Measurements from ENCODE around the gene NTSR1. TPM values are rescaled to one million over a fixed set of nuclear protein-coding genes. Genes with fewer than 3 reads are reported as not detected.

NTSR1 gene
- total RNA-seq: under 1 TPM in 2 of 4 donors, not detected in 2; 0.04 to 0.13 TPM

DNA sequence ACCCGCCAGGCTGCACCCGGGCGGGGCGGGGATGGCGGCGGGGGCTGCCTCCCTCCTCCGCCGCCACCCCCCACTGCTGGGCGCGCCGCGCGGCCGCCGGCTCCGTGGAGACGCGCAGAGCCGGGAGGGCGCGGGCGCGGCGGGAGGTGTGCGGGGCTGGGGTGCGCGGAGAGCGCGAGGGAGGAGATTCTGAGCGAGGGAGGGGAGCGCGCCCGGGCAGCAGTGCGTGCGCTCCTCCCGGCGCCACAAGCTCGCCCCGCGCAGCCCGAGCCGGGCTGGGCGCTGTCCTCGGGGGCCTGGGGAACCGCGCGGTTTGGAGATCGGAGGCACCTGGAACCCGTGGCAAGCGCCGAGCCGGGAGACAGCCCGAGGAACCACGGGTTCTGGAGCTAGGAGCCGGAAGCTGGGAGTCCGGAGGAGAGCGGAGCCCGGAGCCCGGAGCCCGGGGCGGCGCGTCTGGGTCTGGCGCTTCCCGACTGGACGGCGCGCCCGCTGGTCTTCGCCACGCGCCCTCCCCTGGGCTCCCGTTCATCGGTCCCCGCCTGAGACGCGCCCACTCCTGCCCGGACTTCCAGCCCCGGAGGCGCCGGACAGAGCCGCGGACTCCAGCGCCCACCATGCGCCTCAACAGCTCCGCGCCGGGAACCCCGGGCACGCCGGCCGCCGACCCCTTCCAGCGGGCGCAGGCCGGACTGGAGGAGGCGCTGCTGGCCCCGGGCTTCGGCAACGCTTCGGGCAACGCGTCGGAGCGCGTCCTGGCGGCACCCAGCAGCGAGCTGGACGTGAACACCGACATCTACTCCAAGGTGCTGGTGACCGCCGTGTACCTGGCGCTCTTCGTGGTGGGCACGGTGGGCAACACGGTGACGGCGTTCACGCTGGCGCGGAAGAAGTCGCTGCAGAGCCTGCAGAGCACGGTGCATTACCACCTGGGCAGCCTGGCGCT is at the start of gene NTSR1:
Gene NTSR1, plus strand, starts transcription at position 246 of the 946 bp plus-strand sequence. Its CDS starts 372 bp downstream, at position 618.
- ATAC-seq (no peak), DNase-seq (no peak)
- no peak within 1 kb of the TSS for H3K27ac ChIP-seq
- H3K9me3 ChIP-seq: no peaks in the 10 kb centered on the region
- intact Hi-C loops (cut with DNase I; ENCODE audit: low total_unique reads): no loop called here
- TF ChIP-seq POLR2A (IDR thresholded peaks at IDR 0.05) (no peak), CTCF (IDR thresholded peaks at IDR 0.05 in 4 of 5, conservative IDR thresholded peaks at IDR 0.05 in 1 of 5) (no peak)
- H3K4me1 ChIP-seq: no peaks in the 10 kb centered on the region
- H3K4me3 ChIP-seq: no peak within 1 kb of the TSS
- H3K36me3 ChIP-seq: no peaks in the 10 kb centered on the region
- H3K27me3 ChIP-seq: peaks cover 51 to 56% (median 53%) of the 10 kb centered on the region in 3 donors
- in situ Hi-C loops (cut with MboI; ENCODE audit: low sequenced_read_pairs in 4 of 4): no loop called here

DNA sequence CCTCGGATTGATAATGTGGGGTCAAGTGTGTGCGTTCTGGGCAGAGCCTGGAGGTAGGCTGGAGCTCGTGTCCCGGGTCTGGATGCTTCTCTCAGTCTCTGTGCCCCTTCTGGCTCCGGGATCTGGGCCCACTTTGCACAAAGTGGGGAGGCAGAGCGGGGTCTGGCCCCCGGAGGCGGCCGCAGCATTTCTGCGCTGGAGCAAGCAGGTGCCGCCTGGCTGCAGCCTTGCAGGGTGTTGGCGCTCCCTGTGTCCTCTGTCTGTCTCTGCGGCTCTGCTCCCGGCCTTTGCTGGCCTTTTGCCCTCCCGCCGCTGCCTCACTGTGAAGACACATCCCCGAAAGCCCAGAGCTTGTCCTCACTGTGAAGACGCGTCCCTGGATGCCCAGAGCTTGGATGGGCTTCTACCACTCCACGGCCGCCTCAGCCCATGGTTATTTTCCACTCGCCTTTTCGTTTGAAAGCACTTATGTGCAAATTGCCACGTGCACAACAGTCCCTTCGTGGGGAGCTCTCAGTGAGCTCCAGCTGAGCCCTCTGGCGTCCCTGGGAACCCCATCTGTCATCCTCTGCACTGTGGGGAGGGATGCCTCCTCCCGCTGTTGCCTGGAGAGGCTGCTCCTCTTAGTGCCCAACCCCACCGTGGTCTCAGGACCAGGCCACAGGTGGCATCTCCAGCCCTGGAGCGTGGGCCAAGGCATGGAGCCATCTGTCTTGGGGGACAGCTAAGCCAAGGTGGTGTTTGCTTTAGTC is 49.0 kb upstream of the NTSR1 start:
- intact Hi-C loops (cut with DNase I; ENCODE audit: low total_unique reads): no loop called here
- Histone ChIP-seq H3K27ac (no peak overlapping the region), H3K27me3 (no peaks in the 10 kb centered on the region), H3K9me3 (no peaks in the 10 kb centered on the region), H3K4me3 (no peak overlapping the region), H3K36me3 (peaks cover 0 to 11% of the 10 kb centered on the region in 2 donors), H3K4me1 (no peaks in the 10 kb centered on the region)
- TF ChIP-seq POLR2A (IDR thresholded peaks at IDR 0.05): no peak
- no peak for TF ChIP-seq CTCF (IDR thresholded peaks at IDR 0.05 in 4 of 5, conservative IDR thresholded peaks at IDR 0.05 in 1 of 5)
- in situ Hi-C loops (cut with MboI; ENCODE audit: low sequenced_read_pairs in 4 of 4): loop anchor here in 1 of 4 donors (25.0 kb wide), 1 partner anchor 128 kb away; the partner anchor contains the start of gene MRGBP
- DNase-seq (no peak), ATAC-seq (no peak)

DNA sequence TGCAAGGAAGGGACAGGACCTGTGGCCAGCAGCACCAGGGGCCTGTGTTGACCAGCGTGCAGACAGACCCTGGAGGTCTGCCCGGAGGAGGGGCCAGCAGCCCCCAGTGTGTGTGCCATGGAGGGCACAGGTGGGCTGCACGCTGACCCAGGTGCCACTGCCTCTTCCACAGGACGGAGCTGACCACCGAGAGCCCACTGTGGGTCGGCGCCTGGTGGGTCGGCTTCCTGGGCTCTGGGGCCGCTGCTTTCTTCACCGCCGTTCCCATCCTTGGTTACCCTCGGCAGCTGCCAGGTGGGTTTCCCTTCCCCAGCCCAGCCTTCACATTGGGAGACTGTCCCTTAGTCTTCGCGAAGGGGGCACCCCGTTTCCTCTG is 48.4 kb upstream of the NTSR1 start:
- Histone ChIP-seq H3K27ac (no peak overlapping the region), H3K36me3 (peaks cover 0 to 11% of the 10 kb centered on the region in 2 donors), H3K9me3 (no peaks in the 10 kb centered on the region), H3K4me3 (no peak overlapping the region), H3K27me3 (no peaks in the 10 kb centered on the region), H3K4me1 (no peaks in the 10 kb centered on the region)
- ATAC-seq (no peak), DNase-seq (no peak)
- intact Hi-C loops (cut with DNase I; ENCODE audit: low total_unique reads) (no loop called here), in situ Hi-C loops (cut with MboI; ENCODE audit: low sequenced_read_pairs in 4 of 4) (loop anchor here in 1 of 4 donors (25.0 kb wide), 1 partner anchor 127 kb away; the partner anchor contains the start of gene MRGBP)
- no peak for TF ChIP-seq POLR2A (IDR thresholded peaks at IDR 0.05)
- TF ChIP-seq CTCF (IDR thresholded peaks at IDR 0.05 in 4 of 5, conservative IDR thresholded peaks at IDR 0.05 in 1 of 5): no peak

DNA sequence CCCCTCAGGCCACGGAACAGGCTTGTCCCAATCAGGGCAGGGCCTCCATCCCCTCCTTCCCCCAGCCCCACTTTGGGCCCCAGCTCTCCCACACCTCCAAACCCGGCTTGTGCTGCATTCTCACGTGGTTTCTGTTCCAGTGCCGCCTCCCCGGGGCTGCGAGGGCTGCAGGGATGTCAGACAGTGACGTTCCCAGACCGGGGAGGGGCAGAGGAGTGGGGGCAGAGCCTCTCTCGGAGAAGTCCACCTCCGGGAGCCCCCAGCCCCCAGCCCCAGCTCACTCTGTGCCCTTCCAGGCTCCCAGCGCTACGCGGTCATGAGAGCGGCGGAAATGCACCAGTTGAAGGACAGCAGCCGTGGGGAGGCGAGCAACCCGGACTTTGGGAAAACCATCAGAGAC is 47.9 kb upstream of the NTSR1 start:
- Histone ChIP-seq H3K27me3 (no peaks in the 10 kb centered on the region), H3K27ac (no peak overlapping the region), H3K4me1 (no peaks in the 10 kb centered on the region), H3K36me3 (peaks cover 0 to 11% of the 10 kb centered on the region in 2 donors), H3K9me3 (no peaks in the 10 kb centered on the region), H3K4me3 (no peak overlapping the region)
- no peak for DNase-seq
- TF ChIP-seq CTCF (IDR thresholded peaks at IDR 0.05 in 4 of 5, conservative IDR thresholded peaks at IDR 0.05 in 1 of 5): no peak
- no peak for TF ChIP-seq POLR2A (IDR thresholded peaks at IDR 0.05)
- in situ Hi-C loops (cut with MboI; ENCODE audit: low sequenced_read_pairs in 4 of 4) (loop anchor here in 1 of 4 donors (25.0 kb wide), 1 partner anchor 127 kb away; the partner anchor contains the start of gene MRGBP), intact Hi-C loops (cut with DNase I; ENCODE audit: low total_unique reads) (no loop called here)
- no peak for ATAC-seq
